HepG2 (cell line): ENCODE measurements around the gene GJD4. TPM values are rescaled to one million over a fixed set of nuclear protein-coding genes. Genes with fewer than 3 reads are reported as not detected.

Source experiments
- ATF4 ChIP-seq, 2 experiments: fragments of 450-650 bp in 1 of 2; sonication (generic) in 1 of 2; formaldehyde crosslinking; IDR thresholded peaks; 2 replicates each; pipeline versions ENCODE4 v1.5.0 to v1.8.0; 2020 to 2022; ENCODE audit warnings: mild to moderate bottlenecking in 1 of 2, missing genetic modification reagents in 1 of 2
- ATM ChIP-seq: fragments of 450-650 bp; IDR thresholded peaks from 2 replicates; pipeline ENCODE4 v1.7.1; 2017; ENCODE audit warnings: mild to moderate bottlenecking, borderline replicate concordance
- CREBL2 ChIP-seq: sonication (generic); formaldehyde crosslinking; IDR thresholded peaks from 2 replicates; pipeline ENCODE4 v1.8.1; 2023; ENCODE audit warnings: missing genetic modification reagents, mild to moderate bottlenecking, borderline replicate concordance
- EZH2 ChIP-seq: conservative IDR thresholded peaks from 2 replicates; pipeline ENCODE4 v1.6.1; 2012; ENCODE audit warnings: mild to moderate bottlenecking, low read depth, low read length, moderate library complexity
- HNRNPLL ChIP-seq: fragments of 200-400 bp; formaldehyde crosslinking; IDR thresholded peaks from 2 replicates; pipeline ENCODE4 v1.6.1; 2017; ENCODE audit warnings: mild to moderate bottlenecking, low read depth, low read length; ENCODE audit not compliant: poor library complexity, severe bottlenecking
- MATR3 ChIP-seq: sonication (generic); formaldehyde crosslinking; IDR thresholded peaks from 2 replicates; pipeline ENCODE4 v1.4.0; 2020; ENCODE audit warnings: missing genetic modification reagents
- MEIS1 ChIP-seq: sonication (generic); formaldehyde crosslinking; IDR thresholded peaks from 2 replicates; pipeline ENCODE4 v1.9.0; 2021; ENCODE audit warnings: mild to moderate bottlenecking, missing genetic modification reagents, moderate library complexity, borderline replicate concordance
- NR0B2 ChIP-seq: sonication (generic); formaldehyde crosslinking; IDR thresholded peaks from 2 replicates; pipeline ENCODE4 v1.4.0; 2020; ENCODE audit warnings: mild to moderate bottlenecking, missing genetic modification reagents
- RFXANK ChIP-seq: IDR thresholded peaks from 2 replicates; pipeline ENCODE4 v1.6.1; 2016
- SRY ChIP-seq: sonication (generic); formaldehyde crosslinking; IDR thresholded peaks from 2 replicates; pipeline ENCODE4 v1.8.0; 2022; ENCODE audit warnings: mild to moderate bottlenecking, missing genetic modification reagents
- TEF ChIP-seq: sonication (generic); formaldehyde crosslinking; IDR thresholded peaks from 2 replicates; pipeline ENCODE4 v1.5.0; 2020; ENCODE audit warnings: missing genetic modification reagents
- ZFYVE20 ChIP-seq: sonication (generic); formaldehyde crosslinking; IDR thresholded peaks from 2 replicates; pipeline ENCODE4 v1.8.0; 2023; ENCODE audit warnings: low read depth, mild to moderate bottlenecking, moderate library complexity, missing genetic modification reagents, borderline replicate concordance
- ZMAT3 ChIP-seq: sonication (generic); formaldehyde crosslinking; conservative IDR thresholded peaks from 2 replicates; pipeline ENCODE4 v1.7.0; 2021; ENCODE audit warnings: missing genetic modification reagents
- ZNF12 ChIP-seq: sonication (generic); formaldehyde crosslinking; IDR thresholded peaks from 2 replicates; pipeline ENCODE4 v1.5.0; 2020; ENCODE audit warnings: missing genetic modification reagents
- ZNF24 ChIP-seq: fragments of 450-650 bp; IDR thresholded peaks from 2 replicates; pipeline ENCODE4 v1.6.1; 2017; ENCODE audit warnings: antibody characterized with exemption, mild to moderate bottlenecking
- ZNF510 ChIP-seq: sonication (generic); formaldehyde crosslinking; IDR thresholded peaks from 2 replicates; pipeline ENCODE4 v1.4.0; 2020; ENCODE audit warnings: low read depth, mild to moderate bottlenecking, missing genetic modification reagents
- ZNF557 ChIP-seq: sonication (generic); formaldehyde crosslinking; IDR thresholded peaks from 2 replicates; pipeline ENCODE4 v1.4.0; 2020; ENCODE audit warnings: missing genetic modification reagents
- ZNF564 ChIP-seq: sonication (generic); formaldehyde crosslinking; IDR thresholded peaks from 2 replicates; pipeline ENCODE4 v1.8.1; 2023; ENCODE audit warnings: mild to moderate bottlenecking, missing genetic modification reagents
- ZNF580 ChIP-seq: IDR thresholded peaks from 2 replicates; pipeline ENCODE4 v1.6.1; 2016; ENCODE audit warnings: low read depth, borderline replicate concordance
- ZNF709 ChIP-seq: sonication (generic); formaldehyde crosslinking; IDR thresholded peaks from 2 replicates; pipeline ENCODE4 v1.5.0; 2020; ENCODE audit warnings: mild to moderate bottlenecking, missing genetic modification reagents
- ZNF724P ChIP-seq: sonication (generic); formaldehyde crosslinking; IDR thresholded peaks from 2 replicates; pipeline ENCODE4 v1.8.0; 2022; ENCODE audit warnings: missing genetic modification reagents, borderline replicate concordance
- ZNF777 ChIP-seq: sonication (generic); formaldehyde crosslinking; IDR thresholded peaks from 2 replicates; pipeline ENCODE4 v1.4.0; 2020; ENCODE audit warnings: missing genetic modification reagents
- ZSCAN21 ChIP-seq: sonication (generic); formaldehyde crosslinking; IDR thresholded peaks from 2 replicates; pipeline ENCODE4 v1.8.0; 2022; ENCODE audit warnings: mild to moderate bottlenecking, missing genetic modification reagents, moderate library complexity, borderline replicate concordance
- polyA plus RNA-seq, 8 experiments: library from polyadenylated mRNA; depleted of rRNA in 3 of 8; stranded (reverse) in 7 of 8; unstranded in 1 of 8; fragments of >200 nt; fragmentation: Illumina TruSeq in 4 of 8; extraction: Trizol in 4 of 8; gene quantifications; 2 replicates each; pipeline versions ENCODE4 v1.2.1 to v1.2.3, GENCODE V29; 2011 to 2016; ENCODE audit warnings: low read depth in 4 of 8, missing spikeins in 1 of 8, mixed read lengths in 1 of 8; ENCODE audit not compliant: insufficient read depth in 1 of 8
- total RNA-seq, 5 experiments: library from RNA; depleted of rRNA; stranded (reverse); fragments of >200 nt; fragmentation: Illumina TruSeq; extraction: Trizol; gene quantifications; 2 replicates each; pipeline ENCODE4 v1.2.3, GENCODE V29; 2016; ENCODE audit warnings: low read depth in 1 of 5
- TF ChIP-seq, protein P1 (sequence below): sonication (generic); formaldehyde crosslinking; IDR thresholded peaks from 2 replicates; pipeline ENCODE4 v1.4.0; 2020; ENCODE audit warnings: low read depth, missing genetic modification reagents

The GJD4 gene
- total and polyA plus RNA-seq, 2 of the 13 experiments (the other 11 are each of a cell fraction or from before 2014, with no cell fraction given) = not detected

GRCh38 chr10:35640951-35641675, 36.0 kb downstream of the GJD4 start (continued):
- TF ChIP-seq ATF4 (CRISPR knock-in tag; IDR thresholded peaks at IDR 0.05) = no peak
- 0 out of 2 replicates have a peak, but pooled peaks have one; percentile 27 for TF ChIP-seq MEIS1 (CRISPR knock-in tag)
- TF ChIP-seq ZNF24 = no peak
- TF ChIP-seq ZNF510 (CRISPR knock-in tag) = no peak
- TF ChIP-seq ZNF557 = no peak
- TF ChIP-seq ZNF580 = no peak
- TF ChIP-seq EZH2 = peak; percentile 71; the same call in 1 of the 2 replicates
- TF ChIP-seq TEF (CRISPR knock-in tag) = no peak
- no peak for TF ChIP-seq ZNF564 (CRISPR knock-in tag)
- no peak for TF ChIP-seq RFXANK (CRISPR knock-in tag)
- TF ChIP-seq ZMAT3 (CRISPR knock-in tag) = no peak
- TF ChIP-seq ZNF777 (CRISPR knock-in tag) = peak; percentile 63
- 0 out of 2 replicates have a peak, but pooled peaks have one; percentile 52 for TF ChIP-seq NR0B2
- no peak for TF ChIP-seq ATM
- 0 out of 2 replicates have a peak, but pooled peaks have one; percentile 67 for TF ChIP-seq ZNF724P (CRISPR knock-in tag)
- TF ChIP-seq ZNF709 = no peak
- TF ChIP-seq, protein P1, sequence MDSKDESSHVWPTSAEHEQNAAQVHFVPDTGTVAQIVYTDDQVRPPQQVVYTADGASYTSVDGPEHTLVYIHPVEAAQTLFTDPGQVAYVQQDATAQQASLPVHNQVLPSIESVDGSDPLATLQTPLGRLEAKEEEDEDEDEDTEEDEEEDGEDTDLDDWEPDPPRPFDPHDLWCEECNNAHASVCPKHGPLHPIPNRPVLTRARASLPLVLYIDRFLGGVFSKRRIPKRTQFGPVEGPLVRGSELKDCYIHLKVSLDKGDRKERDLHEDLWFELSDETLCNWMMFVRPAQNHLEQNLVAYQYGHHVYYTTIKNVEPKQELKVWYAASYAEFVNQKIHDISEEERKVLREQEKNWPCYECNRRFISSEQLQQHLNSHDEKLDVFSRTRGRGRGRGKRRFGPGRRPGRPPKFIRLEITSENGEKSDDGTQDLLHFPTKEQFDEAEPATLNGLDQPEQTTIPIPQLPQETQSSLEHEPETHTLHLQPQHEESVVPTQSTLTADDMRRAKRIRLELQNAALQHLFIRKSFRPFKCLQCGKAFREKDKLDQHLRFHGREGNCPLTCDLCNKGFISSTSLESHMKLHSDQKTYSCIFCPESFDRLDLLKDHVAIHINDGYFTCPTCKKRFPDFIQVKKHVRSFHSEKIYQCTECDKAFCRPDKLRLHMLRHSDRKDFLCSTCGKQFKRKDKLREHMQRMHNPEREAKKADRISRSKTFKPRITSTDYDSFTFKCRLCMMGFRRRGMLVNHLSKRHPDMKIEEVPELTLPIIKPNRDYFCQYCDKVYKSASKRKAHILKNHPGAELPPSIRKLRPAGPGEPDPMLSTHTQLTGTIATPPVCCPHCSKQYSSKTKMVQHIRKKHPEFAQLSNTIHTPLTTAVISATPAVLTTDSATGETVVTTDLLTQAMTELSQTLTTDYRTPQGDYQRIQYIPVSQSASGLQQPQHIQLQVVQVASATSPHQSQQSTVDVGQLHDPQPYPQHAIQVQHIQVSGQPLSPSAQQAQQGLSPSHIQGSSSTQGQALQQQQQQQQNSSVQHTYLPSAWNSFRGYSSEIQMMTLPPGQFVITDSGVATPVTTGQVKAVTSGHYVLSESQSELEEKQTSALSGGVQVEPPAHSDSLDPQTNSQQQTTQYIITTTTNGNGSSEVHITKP = no peak
- TF ChIP-seq ZNF12 (CRISPR knock-in tag) = no peak
- TF ChIP-seq SRY (CRISPR knock-in tag) = no peak
- no peak for TF ChIP-seq ZSCAN21 (CRISPR knock-in tag)
- TF ChIP-seq ZFYVE20 = 0 out of 2 replicates have a peak, but pooled peaks have one; percentile 53
- peak; percentile 44 for TF ChIP-seq HNRNPLL
- no peak for TF ChIP-seq MATR3
- peak; percentile 83; the same call in 1 of the 2 replicates for TF ChIP-seq CREBL2 (CRISPR knock-in tag)
